ENCODE measurements around the gene KRT24.

Gene KRT24

DNA sequence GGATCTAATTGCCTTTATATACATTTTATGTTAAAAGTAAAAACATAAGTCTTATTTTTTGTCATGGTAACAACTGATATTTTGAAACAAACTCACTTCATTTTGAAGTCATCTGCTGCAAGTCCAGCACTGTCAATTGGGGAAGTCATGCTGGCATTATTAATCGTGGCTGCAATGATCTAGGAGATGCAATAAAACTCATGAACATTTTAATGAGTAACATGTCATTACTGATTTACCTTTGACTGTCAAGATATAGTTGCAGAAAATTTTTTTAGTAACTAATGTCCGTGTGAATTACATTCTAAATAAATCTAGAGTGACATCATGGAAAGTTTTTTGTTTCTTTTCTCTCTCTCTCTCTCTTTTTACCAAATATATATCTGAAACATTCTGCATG lies 17.3 kb upstream of the KRT24 start:
- Histone ChIP-seq H3K4me1 (ENCODE audit: control insufficient read depth, low read depth, low read length) (no peaks in the 10 kb centered on the region), H3K27me3 (ENCODE audit: control insufficient read depth, insufficient read depth, low read length) (no peaks in the 10 kb centered on the region), H3K9me3 (ENCODE audit: control insufficient read depth, low read depth, low read length) (no peaks in the 10 kb centered on the region), H3K27ac (ENCODE audit: low read length) (no peak overlapping the region), H3K9ac (ENCODE audit: low read length) (no peak overlapping the region), H3K36me3 (ENCODE audit: control insufficient read depth, low read depth, low read length) (no peaks in the 10 kb centered on the region), H3K4me3 (ENCODE audit: low read length) (no peak overlapping the region)

DNA sequence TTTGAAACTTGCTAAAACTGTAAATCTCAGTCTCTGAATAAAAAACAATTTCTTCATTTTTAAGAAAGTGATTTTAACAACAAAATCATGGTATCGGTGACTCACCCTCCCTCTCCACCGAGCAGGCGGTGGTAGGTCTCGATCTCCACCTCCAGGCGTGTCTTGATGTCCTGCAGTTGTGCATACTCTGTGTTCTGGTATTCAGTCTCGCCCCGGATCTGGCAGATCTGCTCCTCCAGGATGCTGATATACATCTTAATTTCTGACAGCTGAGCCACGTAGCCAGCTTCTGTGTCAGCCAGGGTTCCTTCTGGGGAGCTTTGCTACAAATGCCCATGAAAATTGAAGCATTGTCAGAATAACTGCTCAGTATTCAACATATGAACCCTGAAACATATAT lies 15.4 kb upstream of the KRT24 start:
- Histone ChIP-seq H3K27ac (ENCODE audit: low read length) (no peak overlapping the region), H3K9ac (ENCODE audit: low read length) (no peak overlapping the region), H3K27me3 (ENCODE audit: control insufficient read depth, insufficient read depth, low read length) (no peaks in the 10 kb centered on the region), H3K4me3 (ENCODE audit: low read length) (no peak overlapping the region), H3K9me3 (ENCODE audit: control insufficient read depth, low read depth, low read length) (no peaks in the 10 kb centered on the region), H3K4me1 (ENCODE audit: control insufficient read depth, low read depth, low read length) (no peaks in the 10 kb centered on the region), H3K36me3 (ENCODE audit: control insufficient read depth, low read depth, low read length) (no peaks in the 10 kb centered on the region)

DNA sequence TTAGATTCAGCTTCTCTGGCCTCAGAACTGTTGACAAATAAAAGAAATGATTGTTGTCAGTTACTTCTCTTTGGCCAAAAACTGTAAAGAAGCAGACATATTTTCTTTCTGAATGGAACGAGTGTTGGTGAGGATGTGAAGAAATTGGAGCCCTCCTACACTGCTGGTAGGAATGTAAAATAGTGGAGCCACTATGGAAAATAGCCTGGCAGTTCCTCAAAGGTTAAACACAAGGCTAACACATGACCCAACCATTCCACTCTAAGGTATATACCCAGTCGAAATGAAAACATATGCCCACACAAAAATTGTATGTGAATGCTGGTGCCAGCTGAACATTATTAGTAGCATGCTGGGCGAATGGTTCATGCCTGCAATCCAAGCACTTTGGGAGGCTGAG lies 14.2 kb upstream of the KRT24 start:
- Histone ChIP-seq H3K4me3 (ENCODE audit: low read length) (no peak overlapping the region), H3K27ac (ENCODE audit: low read length) (no peak overlapping the region), H3K36me3 (ENCODE audit: control insufficient read depth, low read depth, low read length) (no peaks in the 10 kb centered on the region), H3K9ac (ENCODE audit: low read length) (no peak overlapping the region), H3K9me3 (ENCODE audit: control insufficient read depth, low read depth, low read length) (no peaks in the 10 kb centered on the region), H3K27me3 (ENCODE audit: control insufficient read depth, insufficient read depth, low read length) (no peaks in the 10 kb centered on the region), H3K4me1 (ENCODE audit: control insufficient read depth, low read depth, low read length) (no peaks in the 10 kb centered on the region)

DNA sequence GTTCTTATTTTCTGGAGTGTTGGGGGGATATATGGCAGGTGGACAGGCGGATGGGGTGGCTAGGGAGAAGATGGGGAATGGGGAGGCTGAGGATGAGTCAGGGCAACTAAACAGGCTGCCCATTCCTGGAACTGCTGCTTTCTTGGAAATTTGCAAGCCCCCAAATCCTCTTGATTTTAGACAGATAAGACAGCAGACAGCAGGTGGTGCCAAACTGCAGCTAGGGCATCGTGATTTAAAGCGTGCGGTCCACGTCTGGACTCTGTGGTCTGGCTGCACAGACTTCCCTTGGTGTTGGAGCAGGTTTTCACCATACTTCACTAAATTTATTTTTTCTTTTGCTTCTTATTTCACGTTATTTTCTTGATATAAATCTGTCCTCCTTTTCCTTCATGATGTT lies 10.9 kb upstream of the KRT24 start:
- no peaks in the 10 kb centered on the region for H3K4me1 ChIP-seq (ENCODE audit: control insufficient read depth, low read depth, low read length)
- H3K27ac ChIP-seq (ENCODE audit: low read length): no peak overlapping the region
- H3K36me3 ChIP-seq (ENCODE audit: control insufficient read depth, low read depth, low read length): no peaks in the 10 kb centered on the region
- no peaks in the 10 kb centered on the region for H3K27me3 ChIP-seq (ENCODE audit: control insufficient read depth, insufficient read depth, low read length)
- H3K4me3 ChIP-seq (ENCODE audit: low read length): no peak overlapping the region
- no peaks in the 10 kb centered on the region for H3K9me3 ChIP-seq (ENCODE audit: control insufficient read depth, low read depth, low read length)
- H3K9ac ChIP-seq (ENCODE audit: low read length): no peak overlapping the region

DNA sequence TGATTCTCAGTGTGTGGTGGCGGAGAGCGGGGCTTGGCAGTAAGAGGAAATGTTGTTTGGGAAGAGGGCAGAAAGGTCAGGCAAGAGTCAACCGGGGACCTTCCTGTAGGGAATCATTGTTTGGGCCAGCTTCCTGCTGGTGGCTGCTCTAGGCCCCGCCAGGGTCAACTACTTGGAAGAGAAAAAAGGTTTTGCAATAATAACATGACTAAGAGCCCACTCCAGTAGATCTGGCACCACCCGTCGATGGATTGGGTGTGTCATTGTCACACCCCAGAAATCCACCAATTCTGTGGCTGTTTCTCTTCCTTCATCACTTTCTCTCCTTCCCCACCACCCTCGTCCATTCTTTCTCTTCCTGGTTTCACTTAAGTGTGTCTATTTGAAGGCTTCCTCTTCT lies 4.2 kb upstream of the KRT24 start:
- H3K4me3 ChIP-seq (ENCODE audit: low read length): no peak overlapping the region
- H3K9me3 ChIP-seq (ENCODE audit: control insufficient read depth, low read depth, low read length): no peaks in the 10 kb centered on the region
- no peaks in the 10 kb centered on the region for H3K4me1 ChIP-seq (ENCODE audit: control insufficient read depth, low read depth, low read length)
- no peaks in the 10 kb centered on the region for H3K36me3 ChIP-seq (ENCODE audit: control insufficient read depth, low read depth, low read length)
- no peak overlapping the region for H3K27ac ChIP-seq (ENCODE audit: low read length)
- H3K27me3 ChIP-seq (ENCODE audit: control insufficient read depth, insufficient read depth, low read length): no peaks in the 10 kb centered on the region
- H3K9ac ChIP-seq (ENCODE audit: low read length): no peak overlapping the region

DNA sequence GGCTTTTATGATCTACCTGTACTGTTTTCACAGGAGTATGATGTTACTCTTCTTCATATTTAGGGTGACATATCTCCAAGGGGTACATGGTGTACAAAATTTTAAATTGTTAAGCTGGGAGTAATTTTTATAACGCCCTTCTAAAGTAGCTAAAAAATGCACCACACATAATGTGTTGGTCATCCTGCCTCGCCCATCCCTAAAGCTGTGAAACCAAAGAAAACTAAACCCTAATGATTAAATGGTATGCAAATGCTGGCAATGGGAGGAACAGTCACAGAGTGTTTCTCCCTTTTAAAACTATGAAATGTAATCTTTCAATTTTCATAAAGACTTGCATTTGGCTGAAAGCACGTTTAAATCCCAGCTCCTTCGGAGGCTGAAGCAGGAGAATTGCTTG lies 2.0 kb upstream of the KRT24 start:
- Histone ChIP-seq H3K9ac (ENCODE audit: low read length) (no peak overlapping the region), H3K4me1 (ENCODE audit: control insufficient read depth, low read depth, low read length) (no peaks in the 10 kb centered on the region), H3K36me3 (ENCODE audit: control insufficient read depth, low read depth, low read length) (no peaks in the 10 kb centered on the region), H3K27me3 (ENCODE audit: control insufficient read depth, insufficient read depth, low read length) (no peaks in the 10 kb centered on the region), H3K4me3 (ENCODE audit: low read length) (no peak overlapping the region), H3K27ac (ENCODE audit: low read length) (no peak overlapping the region), H3K9me3 (ENCODE audit: control insufficient read depth, low read depth, low read length) (no peaks in the 10 kb centered on the region)

DNA sequence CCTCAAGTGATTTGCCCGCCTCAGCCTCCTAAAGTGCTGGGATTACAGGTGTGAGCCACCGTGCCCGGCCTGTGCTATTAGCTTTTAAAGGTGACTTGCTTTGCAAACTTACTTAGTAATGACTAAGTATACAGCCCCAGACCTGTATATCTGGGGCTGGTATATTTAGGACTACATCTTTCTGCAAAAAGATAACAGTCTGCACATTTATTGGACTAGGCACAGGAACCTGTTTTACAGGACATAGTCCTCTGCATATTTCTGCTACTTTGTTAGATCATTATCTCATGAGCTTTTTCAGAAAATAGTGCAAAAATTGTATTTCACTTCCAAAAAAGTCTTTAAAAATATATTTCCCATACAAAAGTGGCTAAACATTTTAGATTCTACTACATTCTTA lies 1.3 kb downstream of the KRT24 start:
- Histone ChIP-seq H3K27ac (ENCODE audit: low read length) (no peak overlapping the region), H3K27me3 (ENCODE audit: control insufficient read depth, insufficient read depth, low read length) (no peaks in the 10 kb centered on the region), H3K9ac (ENCODE audit: low read length) (no peak overlapping the region)

DNA sequence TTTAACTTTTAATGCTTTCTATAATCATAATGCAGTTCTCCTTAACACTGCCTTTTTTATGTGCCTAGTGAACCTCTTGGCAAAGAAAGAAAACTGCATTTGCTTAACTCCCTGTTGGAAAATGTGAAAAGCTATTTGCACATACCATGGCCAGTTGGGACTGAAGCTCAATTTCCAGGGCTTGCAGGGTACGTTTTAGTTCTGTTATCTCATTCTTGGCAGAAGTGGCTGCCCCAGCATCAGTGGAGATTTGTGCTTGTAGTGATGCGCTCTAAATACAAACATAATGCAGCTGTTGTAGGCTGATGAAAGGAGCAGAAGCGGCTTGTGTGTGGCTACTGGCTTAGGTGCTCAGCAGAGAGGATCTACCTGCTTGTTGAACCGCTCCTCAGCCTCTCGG lies 3.7 kb downstream of the KRT24 start:
- Histone ChIP-seq H3K9ac (ENCODE audit: low read length) (no peak overlapping the region), H3K4me1 (ENCODE audit: control insufficient read depth, low read depth, low read length) (no peaks in the 10 kb centered on the region), H3K27ac (ENCODE audit: low read length) (no peak overlapping the region), H3K9me3 (ENCODE audit: control insufficient read depth, low read depth, low read length) (no peaks in the 10 kb centered on the region), H3K4me3 (ENCODE audit: low read length) (no peak overlapping the region), H3K36me3 (ENCODE audit: control insufficient read depth, low read depth, low read length) (no peaks in the 10 kb centered on the region), H3K27me3 (ENCODE audit: control insufficient read depth, insufficient read depth, low read length) (no peaks in the 10 kb centered on the region)

More for the DNA sequence above, 1.3 kb downstream of the KRT24 start:
- Histone ChIP-seq H3K9me3 (ENCODE audit: control insufficient read depth, low read depth, low read length) (no peaks in the 10 kb centered on the region), H3K4me3 (ENCODE audit: low read length) (no peak overlapping the region), H3K4me1 (ENCODE audit: control insufficient read depth, low read depth, low read length) (no peaks in the 10 kb centered on the region), H3K36me3 (ENCODE audit: control insufficient read depth, low read depth, low read length) (no peaks in the 10 kb centered on the region)

DNA sequence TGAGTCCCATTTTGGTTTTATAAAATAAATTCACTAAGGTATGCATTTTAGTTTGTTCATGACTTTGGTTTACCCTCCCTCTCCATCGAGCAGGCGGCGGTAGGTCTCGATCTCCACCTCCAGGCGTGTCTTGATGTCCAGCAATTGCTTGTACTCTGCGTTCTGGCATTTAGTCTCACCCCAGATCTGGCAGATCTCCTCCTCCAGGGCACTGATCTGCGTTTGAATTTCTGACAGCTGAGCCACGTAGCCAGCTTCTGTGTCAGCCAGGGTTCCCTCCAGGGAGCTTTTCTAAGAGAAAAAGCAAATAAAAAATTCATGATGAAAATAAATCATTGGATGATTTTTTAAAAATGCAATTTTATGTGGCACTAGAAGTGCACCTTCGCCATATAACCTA lies 4.2 kb downstream of the KRT24 start:
- Histone ChIP-seq H3K9ac (ENCODE audit: low read length) (no peak overlapping the region), H3K27me3 (ENCODE audit: control insufficient read depth, insufficient read depth, low read length) (no peaks in the 10 kb centered on the region), H3K36me3 (ENCODE audit: control insufficient read depth, low read depth, low read length) (no peaks in the 10 kb centered on the region), H3K4me1 (ENCODE audit: control insufficient read depth, low read depth, low read length) (no peaks in the 10 kb centered on the region), H3K9me3 (ENCODE audit: control insufficient read depth, low read depth, low read length) (no peaks in the 10 kb centered on the region), H3K4me3 (ENCODE audit: low read length) (no peak overlapping the region), H3K27ac (ENCODE audit: low read length) (no peak overlapping the region)

DNA sequence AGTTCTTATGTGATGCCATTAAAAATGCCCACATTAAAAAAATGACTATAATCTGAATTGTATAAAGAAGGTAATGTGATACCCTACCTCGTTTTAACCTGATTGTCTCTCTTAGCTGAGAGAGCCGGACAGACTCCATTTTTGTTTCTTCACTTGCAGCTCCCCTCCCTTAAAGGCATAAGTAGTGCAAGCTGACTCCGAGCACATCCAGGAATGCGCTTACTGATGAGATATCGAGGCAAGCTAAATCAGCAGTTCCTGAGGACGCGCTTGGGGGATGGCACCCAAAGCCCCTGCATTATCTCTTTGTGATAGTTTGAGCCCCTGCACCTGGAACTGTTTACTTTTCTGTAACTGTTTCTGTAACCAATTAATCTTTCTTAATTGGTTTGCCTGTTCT lies 6.3 kb downstream of the KRT24 start:
- H3K9me3 ChIP-seq (ENCODE audit: control insufficient read depth, low read depth, low read length): no peaks in the 10 kb centered on the region
- no peaks in the 10 kb centered on the region for H3K27me3 ChIP-seq (ENCODE audit: control insufficient read depth, insufficient read depth, low read length)
- no peak overlapping the region for H3K4me3 ChIP-seq (ENCODE audit: low read length)
- H3K36me3 ChIP-seq (ENCODE audit: control insufficient read depth, low read depth, low read length): no peaks in the 10 kb centered on the region
- H3K9ac ChIP-seq (ENCODE audit: low read length): no peak overlapping the region
- no peaks in the 10 kb centered on the region for H3K4me1 ChIP-seq (ENCODE audit: control insufficient read depth, low read depth, low read length)
- H3K27ac ChIP-seq (ENCODE audit: low read length): no peak overlapping the region

DNA sequence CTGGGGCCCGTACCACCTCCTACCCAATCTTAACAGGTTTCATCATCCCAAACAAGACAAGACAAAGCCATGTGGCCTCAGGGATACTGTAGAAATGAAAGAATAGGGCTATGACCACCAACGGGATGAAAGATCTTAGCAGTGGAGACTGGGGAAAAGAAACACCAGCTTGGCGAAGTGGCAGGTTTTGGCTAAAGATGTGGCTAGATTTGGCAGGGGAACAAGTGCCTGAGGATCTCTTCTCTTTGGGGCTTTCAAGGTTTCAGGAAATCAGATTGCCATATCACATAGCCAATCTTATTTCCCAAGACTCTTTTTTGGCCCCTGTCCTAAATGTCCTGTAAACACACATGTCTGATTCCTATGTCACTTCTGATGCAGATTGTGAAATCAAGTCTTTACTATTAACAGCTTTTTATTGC lies 6.9 kb downstream of the KRT24 start:
- Histone ChIP-seq H3K9me3 (ENCODE audit: control insufficient read depth, low read depth, low read length) (no peaks in the 10 kb centered on the region), H3K36me3 (ENCODE audit: control insufficient read depth, low read depth, low read length) (no peaks in the 10 kb centered on the region), H3K27ac (ENCODE audit: low read length) (no peak overlapping the region), H3K27me3 (ENCODE audit: control insufficient read depth, insufficient read depth, low read length) (no peaks in the 10 kb centered on the region), H3K9ac (ENCODE audit: low read length) (no peak overlapping the region), H3K4me1 (ENCODE audit: control insufficient read depth, low read depth, low read length) (no peaks in the 10 kb centered on the region), H3K4me3 (ENCODE audit: low read length) (no peak overlapping the region)

DNA sequence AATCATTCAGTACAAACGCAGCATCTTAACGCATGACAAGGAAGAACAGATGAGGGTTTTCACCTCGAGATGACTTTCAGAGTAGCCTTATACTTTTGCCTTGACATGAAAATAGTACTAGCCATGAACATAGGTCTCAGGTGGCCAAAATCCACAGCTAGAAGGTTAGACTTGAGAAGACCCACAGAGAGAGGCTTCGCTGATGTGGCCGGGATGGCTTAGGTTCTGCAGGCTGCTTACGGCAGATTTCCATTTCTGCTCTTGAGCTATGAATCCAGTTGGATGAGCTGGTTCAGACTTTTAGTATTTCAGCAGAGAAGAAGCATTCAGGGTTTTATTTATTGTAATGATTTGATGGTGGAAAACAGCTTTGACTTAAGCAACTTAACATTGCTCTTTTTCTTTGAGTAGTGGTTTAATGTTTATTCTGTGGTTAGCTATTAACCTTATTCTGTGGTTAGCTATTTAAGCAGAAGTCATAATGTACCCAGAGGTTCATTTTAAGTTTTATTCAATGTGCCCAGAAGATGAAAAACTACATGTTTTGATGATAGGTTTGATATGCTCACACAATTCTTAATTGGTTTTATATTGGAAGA lies 7.6 kb downstream of the KRT24 start:
- Histone ChIP-seq H3K4me3 (ENCODE audit: low read length) (no peak overlapping the region), H3K9ac (ENCODE audit: low read length) (no peak overlapping the region), H3K36me3 (ENCODE audit: control insufficient read depth, low read depth, low read length) (no peaks in the 10 kb centered on the region), H3K9me3 (ENCODE audit: control insufficient read depth, low read depth, low read length) (no peaks in the 10 kb centered on the region), H3K27ac (ENCODE audit: low read length) (no peak overlapping the region), H3K27me3 (ENCODE audit: control insufficient read depth, insufficient read depth, low read length) (no peaks in the 10 kb centered on the region), H3K4me1 (ENCODE audit: control insufficient read depth, low read depth, low read length) (no peaks in the 10 kb centered on the region)

Data from iPS-18a (cell line).